Kidney glomerular epithelial cell (primary cell): ENCODE results near the gene ITPK1.

ENCODE experiments used
- DNase-seq: peaks from one replicate; lab custom pipeline; 2025; lab: John Stamatoyannopoulos, UW

ITPK1 gene

GRCh38 chr14:93042968-93043940 lies 72.5 kb downstream of the ITPK1 start:
- DNase-seq, result peak; percentile 16

DNA sequence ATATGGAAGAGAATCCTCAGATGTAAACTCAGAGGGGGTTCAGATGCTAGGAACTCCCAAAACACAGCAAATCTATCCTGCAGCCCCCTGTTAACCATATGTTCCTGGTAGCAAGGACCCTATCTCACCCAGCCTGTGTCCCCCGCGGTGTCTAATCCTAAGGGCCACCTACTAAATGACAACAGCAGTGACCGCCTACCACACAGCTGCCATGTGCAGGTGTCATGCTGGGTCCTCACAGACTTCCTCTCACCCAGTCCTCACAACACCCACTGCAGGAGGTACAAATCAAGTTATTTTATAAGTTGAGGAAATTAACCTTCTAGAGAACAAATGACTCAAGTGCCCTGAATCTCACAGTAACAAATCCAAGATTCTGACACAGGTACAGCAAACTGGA lies 73.9 kb downstream of the ITPK1 start:
- no peak for DNase-seq

DNA sequence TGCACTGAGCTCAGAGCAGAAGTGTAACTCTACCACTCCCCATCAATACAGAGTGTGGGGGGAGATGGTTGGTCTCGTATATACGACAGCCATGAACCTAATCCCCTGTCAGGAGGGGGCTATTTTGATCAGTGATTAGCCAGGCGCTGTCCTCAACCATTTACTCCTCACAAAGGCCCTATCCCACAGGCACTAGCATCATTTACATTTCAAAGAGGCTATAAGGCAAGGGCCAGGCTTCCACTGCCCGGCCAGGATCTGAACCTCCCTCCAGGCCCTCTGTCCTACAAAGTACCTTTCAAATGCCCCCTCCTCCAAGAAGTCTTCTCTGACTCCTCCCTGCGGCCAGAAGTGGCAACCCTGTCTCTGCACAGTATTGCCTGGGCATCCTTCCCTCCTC lies 74.7 kb downstream of the ITPK1 start:
- DNase-seq, result no peak

- no peak for DNase-seq
These were observed 75.3 kb downstream of the ITPK1 start for GRCh38 chr14:93040443-93040842.

GRCh38 chr14:93039649-93040315 lies 75.9 kb downstream of the ITPK1 start:
- no peak for DNase-seq

DNA sequence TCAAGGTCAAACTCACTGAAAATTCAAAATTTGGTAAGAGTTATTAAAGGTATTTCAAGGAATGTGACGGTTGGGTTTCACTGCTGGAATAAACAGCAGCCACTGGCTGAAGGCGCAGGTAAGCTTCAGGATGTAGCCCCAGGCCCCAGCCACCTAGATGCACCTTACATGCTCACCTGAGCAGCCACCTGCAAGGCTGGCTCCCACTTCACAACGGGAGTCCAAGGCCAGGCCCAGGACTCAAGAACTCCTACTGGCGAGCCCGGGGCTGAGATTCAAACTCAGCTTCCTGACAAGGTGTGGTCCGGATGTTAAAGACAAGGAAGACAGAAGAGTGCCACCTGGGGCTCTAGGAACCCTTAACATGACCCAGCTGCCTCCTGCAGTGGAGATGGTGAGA lies 78.4 kb downstream of the ITPK1 start:
- no peak for DNase-seq

DNA sequence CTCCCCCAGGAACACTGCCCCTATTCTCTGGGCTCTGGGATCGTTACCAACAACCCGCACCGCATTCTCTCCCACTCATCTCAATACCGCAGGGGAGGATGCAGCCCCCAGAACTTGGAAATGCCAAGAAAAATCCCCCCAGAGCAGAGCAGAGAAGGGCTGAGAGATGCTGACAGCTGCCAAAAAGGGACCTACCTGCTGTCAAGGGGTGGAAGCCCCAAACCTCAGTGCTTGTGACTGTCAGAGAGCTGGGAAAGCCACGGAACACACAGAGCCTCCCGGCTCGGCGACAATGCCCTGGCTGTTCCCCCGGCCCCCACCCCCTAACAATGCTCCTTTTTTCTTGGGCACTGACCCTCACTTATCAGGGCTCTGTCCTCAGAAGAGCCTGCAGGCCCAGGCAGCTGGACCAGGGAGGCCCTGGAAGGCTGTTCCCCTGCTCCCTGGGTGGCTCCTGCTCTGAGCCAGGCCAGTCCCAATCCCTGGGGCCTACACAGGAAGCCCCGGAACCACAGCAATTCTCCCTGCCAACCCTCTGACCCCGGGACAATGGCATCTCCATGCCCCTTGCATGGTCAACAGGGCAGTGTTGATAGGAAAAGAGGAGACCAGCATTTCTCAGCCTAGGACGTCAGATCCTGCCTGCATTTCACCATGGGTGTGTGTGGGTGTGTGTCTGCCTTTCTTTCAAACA lies 78.9 kb downstream of the ITPK1 start:
- DNase-seq, result no peak

- DNase-seq, result no peak
These were observed 79.6 kb downstream of the ITPK1 start for GRCh38 chr14:93035917-93036651.

GRCh38 chr14:93035585-93035916 lies 80.2 kb downstream of the ITPK1 start:
- DNase-seq, result no peak

- DNase-seq, result no peak
These were observed 81.1 kb downstream of the ITPK1 start for GRCh38 chr14:93034671-93034994.

DNA sequence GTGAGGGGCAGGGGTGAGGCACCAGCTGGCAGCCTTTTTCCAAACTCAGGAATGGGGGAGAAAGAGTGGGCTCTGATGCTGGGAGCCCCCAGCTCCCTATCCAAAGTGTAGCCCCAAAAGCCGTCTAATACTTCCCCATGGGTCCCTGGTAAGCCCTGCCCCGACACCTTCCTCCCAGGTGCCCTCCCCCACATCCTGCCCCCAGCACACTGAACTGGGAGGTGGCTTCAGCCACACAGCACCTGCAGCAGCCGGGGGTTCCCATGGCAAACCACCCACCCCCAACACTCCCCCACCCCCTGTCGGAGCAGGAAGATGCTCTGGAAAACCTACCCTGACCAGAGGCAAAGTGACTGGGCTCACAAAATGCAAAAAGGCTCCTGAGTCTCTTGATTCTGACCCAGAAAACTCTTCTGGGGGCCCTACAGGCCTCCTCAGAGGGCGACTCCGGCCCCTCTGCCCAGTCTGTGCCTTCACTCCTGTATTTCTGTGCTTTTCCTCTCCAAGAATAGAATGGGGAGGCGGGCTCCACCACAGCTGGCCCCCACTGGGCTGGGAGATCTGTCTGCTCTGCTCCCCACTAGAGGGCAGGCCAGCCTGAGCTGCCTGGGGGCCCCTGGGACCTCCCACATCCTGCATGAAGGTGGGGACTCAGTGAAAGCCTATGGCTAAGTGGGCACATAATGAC lies 81.6 kb downstream of the ITPK1 start:
- DNase-seq, result no peak

DNA sequence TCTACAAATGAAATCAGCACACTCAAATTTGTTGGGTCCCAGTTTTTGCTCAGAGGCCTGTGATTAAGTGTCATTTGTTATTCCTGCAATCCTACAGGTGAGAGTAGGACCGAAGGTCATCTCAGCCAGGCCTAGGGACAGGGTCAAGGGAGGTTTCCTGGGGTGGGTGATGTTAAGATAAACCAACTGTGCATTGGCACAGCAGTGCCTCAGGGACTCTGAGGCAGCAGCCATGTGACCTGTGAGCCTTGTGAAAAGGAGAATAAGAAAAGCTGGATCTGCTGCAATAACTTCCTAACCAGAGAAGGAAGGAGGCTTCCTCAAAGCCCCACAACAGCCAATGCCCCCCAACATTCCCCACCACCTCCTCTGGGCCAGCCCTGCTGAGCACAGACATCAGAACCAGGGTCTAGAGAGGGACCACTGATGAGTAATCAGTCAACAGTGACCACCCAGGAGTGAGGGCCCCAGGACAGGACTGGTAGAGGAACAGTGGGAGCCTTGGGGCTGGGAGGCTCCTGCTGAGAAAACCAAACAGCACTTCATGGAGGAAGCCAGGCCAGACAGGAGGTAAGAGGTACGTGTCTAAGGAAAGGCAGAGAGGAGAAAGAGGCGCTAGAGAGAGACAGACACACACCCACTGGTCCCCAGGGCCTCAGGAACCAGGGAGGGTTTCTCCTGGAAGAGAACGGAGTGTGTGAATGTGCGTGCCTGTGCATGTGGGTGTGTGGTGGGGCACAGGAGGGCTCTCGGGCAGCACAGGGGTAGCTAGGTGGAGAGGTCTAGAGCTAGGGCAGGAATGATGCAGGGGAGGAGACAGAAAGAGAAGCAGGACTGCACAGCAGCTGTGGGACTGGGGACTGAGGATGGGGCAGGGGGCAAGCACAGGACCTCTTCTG lies 82.4 kb downstream of the ITPK1 start:
- no peak for DNase-seq

DNA sequence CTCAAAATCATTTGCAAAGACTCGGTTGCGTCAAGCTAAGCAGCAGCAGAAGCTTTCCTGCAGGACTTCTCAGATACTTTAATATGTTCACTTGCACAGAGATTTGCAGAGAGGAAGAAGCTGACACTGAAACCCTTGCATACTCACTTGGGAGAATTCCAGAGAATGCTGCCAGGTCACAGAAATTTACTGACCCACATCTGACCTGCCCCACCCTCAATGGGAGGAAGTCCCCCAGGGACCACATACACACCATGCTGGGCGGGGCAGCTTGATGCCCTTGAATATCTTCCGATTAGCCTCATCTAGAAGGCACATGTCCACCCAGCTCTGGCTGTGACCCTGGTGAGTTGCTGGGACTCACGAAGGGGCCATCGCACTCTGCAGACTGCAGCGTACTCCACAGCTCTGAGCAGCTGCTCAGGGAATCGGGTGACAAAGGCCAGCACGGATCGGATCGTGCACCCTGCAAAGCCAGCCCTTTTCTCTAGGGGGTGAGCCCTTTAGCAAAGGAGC lies 83.2 kb downstream of the ITPK1 start:
- DNase-seq, result no peak

- DNase-seq, result no peak
These were observed 84.0 kb downstream of the ITPK1 start for GRCh38 chr14:93031505-93032315.

DNA sequence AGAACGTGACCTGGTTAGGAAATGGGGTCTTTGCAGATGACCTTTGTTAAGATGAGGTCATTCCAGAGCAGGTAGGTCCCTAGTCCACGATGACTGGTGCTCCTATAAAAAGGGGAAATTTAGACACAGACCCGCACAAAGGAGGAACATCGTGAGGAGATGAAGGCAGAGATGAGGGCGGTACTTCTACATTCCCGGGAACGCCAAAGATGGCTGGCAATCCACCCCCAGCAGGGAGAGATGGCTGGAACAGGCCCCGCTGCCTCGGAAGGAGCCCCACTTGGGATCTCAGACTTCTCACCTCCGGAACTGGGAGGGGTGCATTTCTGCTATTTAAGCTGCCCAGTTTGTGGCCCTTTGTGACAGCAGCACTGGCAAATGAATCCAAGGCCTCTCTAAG lies 85.0 kb downstream of the ITPK1 start:
- no peak for DNase-seq

GRCh38 chr14:93029911-93030508 lies 85.7 kb downstream of the ITPK1 start:
- DNase-seq, result no peak

DNA sequence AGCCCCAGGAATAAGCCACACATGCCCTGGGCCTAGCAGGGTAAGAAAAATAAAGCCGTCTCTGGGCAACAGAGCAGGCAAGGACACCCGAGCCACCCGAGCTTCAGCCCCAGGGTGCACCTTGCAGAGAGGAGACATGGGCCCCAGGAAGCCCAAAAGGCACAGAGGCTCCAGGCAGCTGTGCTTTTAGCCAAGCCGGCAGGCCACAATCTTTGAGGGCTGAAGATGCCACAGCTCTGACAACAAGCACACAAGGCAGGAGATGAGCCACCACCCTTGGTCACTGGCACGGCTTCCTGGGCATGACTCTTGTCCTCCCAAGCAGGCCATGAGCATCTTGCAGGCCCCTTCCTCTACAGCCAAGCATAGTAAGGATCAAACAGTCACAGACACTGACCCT lies 86.3 kb downstream of the ITPK1 start:
- DNase-seq, result no peak

DNA sequence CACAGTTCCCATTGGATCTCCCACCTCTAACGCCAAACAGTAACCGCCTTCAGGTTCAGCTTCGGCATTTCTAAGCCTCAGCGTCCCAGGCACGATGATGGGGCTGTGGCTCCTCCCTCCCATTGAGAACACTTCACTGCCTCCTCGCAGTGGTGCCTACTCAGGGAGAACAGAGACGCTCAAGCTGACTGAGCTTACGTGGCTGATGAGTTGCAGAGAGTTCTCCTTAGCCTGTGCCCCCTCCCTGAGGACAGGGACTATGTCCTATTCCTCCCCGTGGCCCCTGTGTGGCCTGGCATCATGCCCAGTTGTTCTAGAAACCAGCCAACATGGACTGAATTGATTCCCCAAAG lies 87.0 kb downstream of the ITPK1 start:
- no peak for DNase-seq
